A549 (cell line): ENCODE results near the gene TRAF3.

Experiments used
- CEBPB ChIP-seq, 2 experiments: fragments of >200 bp in 1 of 2; sonication (Bioruptor Twin) in 1 of 2; formaldehyde crosslinking in 1 of 2; IDR thresholded peaks; 2 replicates each; pipeline ENCODE4 v1.6.1; 2012 to 2016
- GATA3 ChIP-seq: IDR thresholded peaks from 2 replicates; pipeline ENCODE4 v1.6.1; 2012; ENCODE audit warnings: borderline replicate concordance
- HDAC2 ChIP-seq: fragments of 200-600 bp; sonication (generic); IDR thresholded peaks from 2 replicates; pipeline ENCODE4 v1.6.1; 2016
- HOXA7 ChIP-seq: fragments of 250-450 bp; sonication (Bioruptor Pico); IDR thresholded peaks from 2 replicates; pipeline ENCODE4 v1.5.0; 2020; ENCODE audit warnings: mild to moderate bottlenecking, moderate library complexity
- JUNB ChIP-seq: fragments of >200 bp; sonication (Bioruptor Twin); formaldehyde crosslinking; IDR thresholded peaks from 2 replicates; pipeline ENCODE4 v1.6.1; 2016
- MAX ChIP-seq: IDR thresholded peaks from 2 replicates; pipeline ENCODE4 v1.6.1; 2012
- NR3C1 ChIP-seq: fragments of >200 bp; sonication (Bioruptor Twin); formaldehyde crosslinking; IDR thresholded peaks from 3 replicates; pipeline ENCODE4 v1.6.1; 2017
- POLR2A ChIP-seq: IDR thresholded peaks from 2 replicates; pipeline ENCODE4 v1.6.1; 2012; ENCODE audit warnings: mild to moderate bottlenecking, low read length
- RNF2 ChIP-seq: fragments of 200-600 bp; sonication (generic); IDR thresholded peaks from 2 replicates; pipeline ENCODE4 v1.6.1; 2016; ENCODE audit warnings: low read depth, mild to moderate bottlenecking, antibody characterized with exemption, moderate library complexity, borderline replicate concordance
- TP53 ChIP-seq: fragments of 250-450 bp; sonication (Bioruptor Pico); IDR thresholded peaks from 2 replicates; pipeline ENCODE4 v1.5.0; 2021; ENCODE audit warnings: mild to moderate bottlenecking, moderate library complexity
- ZC3H11A ChIP-seq: fragments of 450-650 bp; IDR thresholded peaks from 2 replicates; pipeline ENCODE4 v1.6.1; 2014; ENCODE audit warnings: antibody characterized with exemption, mild to moderate bottlenecking
- TF ChIP-seq, protein P1 (sequence below): fragments of >200 bp; sonication (Bioruptor Twin); formaldehyde crosslinking; IDR thresholded peaks from 3 replicates; pipeline ENCODE4 v1.5.1; 2016

GRCh38 chr14:102930138-102930752 lies 153.0 kb downstream of the TRAF3 start:
- TF ChIP-seq, protein P1, sequence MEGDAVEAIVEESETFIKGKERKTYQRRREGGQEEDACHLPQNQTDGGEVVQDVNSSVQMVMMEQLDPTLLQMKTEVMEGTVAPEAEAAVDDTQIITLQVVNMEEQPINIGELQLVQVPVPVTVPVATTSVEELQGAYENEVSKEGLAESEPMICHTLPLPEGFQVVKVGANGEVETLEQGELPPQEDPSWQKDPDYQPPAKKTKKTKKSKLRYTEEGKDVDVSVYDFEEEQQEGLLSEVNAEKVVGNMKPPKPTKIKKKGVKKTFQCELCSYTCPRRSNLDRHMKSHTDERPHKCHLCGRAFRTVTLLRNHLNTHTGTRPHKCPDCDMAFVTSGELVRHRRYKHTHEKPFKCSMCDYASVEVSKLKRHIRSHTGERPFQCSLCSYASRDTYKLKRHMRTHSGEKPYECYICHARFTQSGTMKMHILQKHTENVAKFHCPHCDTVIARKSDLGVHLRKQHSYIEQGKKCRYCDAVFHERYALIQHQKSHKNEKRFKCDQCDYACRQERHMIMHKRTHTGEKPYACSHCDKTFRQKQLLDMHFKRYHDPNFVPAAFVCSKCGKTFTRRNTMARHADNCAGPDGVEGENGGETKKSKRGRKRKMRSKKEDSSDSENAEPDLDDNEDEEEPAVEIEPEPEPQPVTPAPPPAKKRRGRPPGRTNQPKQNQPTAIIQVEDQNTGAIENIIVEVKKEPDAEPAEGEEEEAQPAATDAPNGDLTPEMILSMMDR: no peak
- TF ChIP-seq HDAC2: no peak
- TF ChIP-seq NR3C1: no peak
- TF ChIP-seq POLR2A: no peak
- TF ChIP-seq CEBPB (IDR thresholded peaks at IDR 0.05): no peak
- no peak for TF ChIP-seq RNF2
- no peak for TF ChIP-seq TP53 (CRISPR knock-in tag)
- TF ChIP-seq GATA3: no peak
- TF ChIP-seq HOXA7: no peak
- no peak for TF ChIP-seq ZC3H11A
- TF ChIP-seq MAX: no peak
- no peak for TF ChIP-seq JUNB
